ENCODE data around the gene PPDPF.

DNA sequence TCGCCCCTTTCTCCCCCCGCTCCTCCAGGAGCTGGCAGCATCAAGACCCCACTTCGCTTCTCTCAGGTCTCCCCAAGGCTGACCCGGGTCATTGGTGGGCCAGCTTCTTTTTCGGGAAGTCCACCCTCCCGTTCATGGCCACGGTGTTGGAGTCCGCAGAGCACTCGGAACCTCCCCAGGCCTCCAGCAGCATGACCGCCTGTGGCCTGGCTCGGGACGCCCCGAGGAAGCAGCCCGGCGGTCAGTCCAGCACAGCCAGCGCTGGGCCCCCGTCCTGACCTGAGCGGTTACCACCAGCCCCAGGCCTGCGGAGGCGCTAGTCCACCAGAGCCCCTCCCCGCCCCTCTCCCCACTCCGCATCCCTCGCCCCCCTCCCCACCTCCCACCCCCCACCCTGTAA lies 1.0 kb downstream of the PPDPF start:
- TF ChIP-seq EZH2 (optimal IDR thresholded peaks at IDR 0.05; ENCODE audit: low read depth, low read length) = no peak
- TF ChIP-seq, protein P1, sequence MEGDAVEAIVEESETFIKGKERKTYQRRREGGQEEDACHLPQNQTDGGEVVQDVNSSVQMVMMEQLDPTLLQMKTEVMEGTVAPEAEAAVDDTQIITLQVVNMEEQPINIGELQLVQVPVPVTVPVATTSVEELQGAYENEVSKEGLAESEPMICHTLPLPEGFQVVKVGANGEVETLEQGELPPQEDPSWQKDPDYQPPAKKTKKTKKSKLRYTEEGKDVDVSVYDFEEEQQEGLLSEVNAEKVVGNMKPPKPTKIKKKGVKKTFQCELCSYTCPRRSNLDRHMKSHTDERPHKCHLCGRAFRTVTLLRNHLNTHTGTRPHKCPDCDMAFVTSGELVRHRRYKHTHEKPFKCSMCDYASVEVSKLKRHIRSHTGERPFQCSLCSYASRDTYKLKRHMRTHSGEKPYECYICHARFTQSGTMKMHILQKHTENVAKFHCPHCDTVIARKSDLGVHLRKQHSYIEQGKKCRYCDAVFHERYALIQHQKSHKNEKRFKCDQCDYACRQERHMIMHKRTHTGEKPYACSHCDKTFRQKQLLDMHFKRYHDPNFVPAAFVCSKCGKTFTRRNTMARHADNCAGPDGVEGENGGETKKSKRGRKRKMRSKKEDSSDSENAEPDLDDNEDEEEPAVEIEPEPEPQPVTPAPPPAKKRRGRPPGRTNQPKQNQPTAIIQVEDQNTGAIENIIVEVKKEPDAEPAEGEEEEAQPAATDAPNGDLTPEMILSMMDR (IDR thresholded peaks at IDR 0.05; ENCODE audit: low read length) = no peak
- TF ChIP-seq EZH2phosphoT487 (IDR thresholded peaks at IDR 0.05; ENCODE audit: low read length) = no peak

Measured in MM.1S (cell line).